ENCODE measurements around the gene SUPT5H.

- TF ChIP-seq CTCF (IDR thresholded peaks at IDR 0.05) (no peak), POLR2A (IDR thresholded peaks at IDR 0.05) (no peak)
Measured at GRCh38 chr19:39423258-39424086, 21.9 kb upstream of the SUPT5H start.

Measured in breast epithelium (tissue), 3 donors.